WI38 (cell line): Measurements from ENCODE around the gene KCNK3.

ENCODE experiments used
- H3K4me3 ChIP-seq: 2 replicates; pipeline ENCODE4 v1.5.1; 2011; ENCODE audit warnings: low read depth, mild to moderate bottlenecking, control low read depth, low read length
- TF ChIP-seq, protein P1 (sequence below): IDR thresholded peaks from 2 replicates; pipeline ENCODE4 v1.5.1; 2012; ENCODE audit warnings: low read depth, mild to moderate bottlenecking, control low read depth, low read length

KCNK3 gene

DNA sequence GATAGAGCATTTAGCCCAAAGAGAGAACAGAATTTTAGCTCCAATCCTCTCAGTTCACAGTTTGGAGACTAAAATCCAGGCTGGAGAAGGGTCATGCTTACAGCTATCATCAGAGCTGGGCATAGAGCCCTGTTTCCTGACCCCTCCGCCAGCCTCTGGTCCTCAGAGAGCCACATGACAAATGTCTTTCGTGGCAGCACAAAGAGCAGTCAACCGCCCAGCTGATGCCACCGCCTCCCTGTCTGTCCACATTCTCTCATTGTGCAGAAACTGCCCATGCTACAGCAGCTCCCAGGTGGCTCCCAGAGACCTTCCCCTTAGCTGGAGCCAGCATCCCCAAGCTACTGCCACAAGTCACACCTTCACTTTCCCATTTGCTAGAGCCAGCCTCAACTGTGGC is 7.6 kb downstream of the KCNK3 start:
- TF ChIP-seq, protein P1, sequence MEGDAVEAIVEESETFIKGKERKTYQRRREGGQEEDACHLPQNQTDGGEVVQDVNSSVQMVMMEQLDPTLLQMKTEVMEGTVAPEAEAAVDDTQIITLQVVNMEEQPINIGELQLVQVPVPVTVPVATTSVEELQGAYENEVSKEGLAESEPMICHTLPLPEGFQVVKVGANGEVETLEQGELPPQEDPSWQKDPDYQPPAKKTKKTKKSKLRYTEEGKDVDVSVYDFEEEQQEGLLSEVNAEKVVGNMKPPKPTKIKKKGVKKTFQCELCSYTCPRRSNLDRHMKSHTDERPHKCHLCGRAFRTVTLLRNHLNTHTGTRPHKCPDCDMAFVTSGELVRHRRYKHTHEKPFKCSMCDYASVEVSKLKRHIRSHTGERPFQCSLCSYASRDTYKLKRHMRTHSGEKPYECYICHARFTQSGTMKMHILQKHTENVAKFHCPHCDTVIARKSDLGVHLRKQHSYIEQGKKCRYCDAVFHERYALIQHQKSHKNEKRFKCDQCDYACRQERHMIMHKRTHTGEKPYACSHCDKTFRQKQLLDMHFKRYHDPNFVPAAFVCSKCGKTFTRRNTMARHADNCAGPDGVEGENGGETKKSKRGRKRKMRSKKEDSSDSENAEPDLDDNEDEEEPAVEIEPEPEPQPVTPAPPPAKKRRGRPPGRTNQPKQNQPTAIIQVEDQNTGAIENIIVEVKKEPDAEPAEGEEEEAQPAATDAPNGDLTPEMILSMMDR, result no peak
- H3K4me3 ChIP-seq, result no peak overlapping the region

DNA sequence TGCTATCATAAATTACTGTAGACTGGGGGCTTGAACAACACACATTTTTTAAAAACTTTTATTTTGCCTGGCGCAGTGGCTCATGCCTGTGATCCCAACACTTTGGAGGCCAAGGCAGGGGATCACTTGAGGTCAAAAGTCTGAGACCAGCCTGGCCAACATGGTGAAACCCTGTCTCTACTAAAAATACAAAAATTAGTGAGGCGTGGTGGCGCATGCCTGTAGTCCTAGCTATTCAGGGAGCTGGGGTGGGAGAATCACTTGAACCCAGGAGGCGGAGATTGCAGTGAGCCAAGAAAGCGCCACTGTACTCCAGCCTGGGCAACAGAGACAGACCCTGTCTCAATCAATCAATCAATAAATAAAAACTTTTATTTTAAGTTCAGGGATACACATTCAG is 9.1 kb downstream of the KCNK3 start:
- TF ChIP-seq, protein P1, result no peak
- H3K4me3 ChIP-seq, result no peak overlapping the region

GRCh38 chr2:26702025-26702424 is 9.5 kb downstream of the KCNK3 start:
- no peak overlapping the region for H3K4me3 ChIP-seq
- TF ChIP-seq, protein P1, result no peak

DNA sequence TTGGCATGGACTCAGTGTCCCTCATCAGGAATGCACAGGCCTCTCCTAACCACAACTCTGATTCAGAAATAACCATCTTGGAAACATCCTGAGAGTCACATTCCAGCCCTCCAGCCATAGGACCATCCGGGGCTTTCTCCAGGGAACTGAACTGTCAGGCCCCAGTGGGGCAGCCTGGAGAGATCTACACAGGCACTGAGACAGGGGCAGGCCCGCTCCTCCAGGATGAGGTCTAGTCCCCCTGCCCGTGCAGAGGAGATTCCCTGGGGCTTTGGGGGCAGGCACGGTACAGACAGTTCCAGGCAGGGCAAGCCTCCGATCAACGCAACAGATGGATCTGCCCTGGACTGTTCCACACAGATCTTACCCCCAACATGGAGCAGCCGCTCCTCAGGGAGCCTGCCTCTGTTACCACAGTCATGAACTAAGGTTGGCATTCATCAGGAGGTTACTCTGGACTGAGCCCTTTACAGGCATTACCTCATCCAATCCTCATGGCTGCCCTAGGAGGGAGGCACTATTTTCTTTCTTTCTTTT is 12.0 kb downstream of the KCNK3 start:
- H3K4me3 ChIP-seq, result no peak overlapping the region
- TF ChIP-seq, protein P1, result no peak

DNA sequence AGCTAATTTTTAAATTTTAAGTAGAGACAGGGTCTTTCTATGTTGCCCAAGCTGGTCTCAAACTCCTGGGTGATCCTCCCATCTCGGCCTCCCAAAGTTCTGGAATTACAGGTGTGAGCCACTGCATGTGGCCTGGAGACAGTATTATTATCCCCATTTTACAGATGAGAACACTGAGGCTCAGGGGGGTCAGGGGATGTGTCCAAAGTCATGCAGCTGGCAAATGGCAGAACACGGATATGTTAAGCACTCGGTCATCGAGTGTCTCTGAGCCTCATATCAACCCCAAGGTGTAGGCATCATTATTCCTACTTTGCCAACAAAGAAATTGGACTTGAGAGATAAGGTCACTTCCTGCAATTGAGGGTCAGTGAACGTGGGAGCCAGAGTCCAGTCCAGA is 12.6 kb downstream of the KCNK3 start:
- H3K4me3 ChIP-seq, result no peak overlapping the region
- TF ChIP-seq, protein P1, result no peak

GRCh38 chr2:26706093-26706492 is 13.6 kb downstream of the KCNK3 start:
- H3K4me3 ChIP-seq, result no peak overlapping the region
- TF ChIP-seq, protein P1, result no peak

DNA sequence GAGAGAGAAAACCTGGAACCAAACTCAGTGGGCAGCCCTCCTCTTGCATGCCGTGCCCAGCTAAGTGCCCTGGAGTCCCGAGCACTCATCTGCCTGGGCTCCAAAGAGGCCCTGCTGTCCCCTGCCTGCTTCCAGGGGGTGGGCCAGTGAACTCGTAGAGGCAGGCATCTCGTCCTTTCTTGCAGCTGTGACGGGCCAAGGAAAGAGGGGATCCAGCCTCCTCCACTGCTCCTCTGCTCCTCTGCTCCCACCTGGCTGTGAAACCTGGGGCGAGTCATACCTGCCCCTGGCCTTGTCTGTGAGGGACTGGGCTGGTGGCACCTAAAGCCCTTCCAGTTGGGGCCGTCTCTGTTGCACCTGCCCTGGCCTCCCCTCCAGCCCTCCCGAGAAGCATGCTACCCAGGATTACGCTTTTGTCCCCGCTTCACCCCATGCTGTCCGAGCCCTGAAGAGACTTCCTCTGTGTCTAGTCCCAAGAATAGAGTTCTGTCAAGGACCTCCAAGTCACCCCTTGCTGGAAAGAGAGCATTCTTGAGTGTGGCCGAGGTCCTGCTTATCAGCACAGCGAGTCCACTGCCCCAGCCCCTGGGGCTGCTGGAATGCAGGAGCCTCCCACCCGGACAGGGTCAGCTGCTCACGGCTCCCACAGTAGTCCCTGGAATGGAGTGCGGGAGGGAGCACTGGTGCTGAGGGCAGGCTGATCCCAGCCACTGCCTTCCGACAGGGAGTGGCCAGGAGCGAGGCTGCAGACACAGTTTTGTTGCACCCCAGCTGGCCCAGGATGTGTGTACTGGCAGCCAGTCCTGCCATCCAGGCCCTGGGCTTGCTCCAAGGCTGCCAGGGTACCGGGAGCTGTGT is 14.3 kb downstream of the KCNK3 start:
- TF ChIP-seq, protein P1, result no peak
- H3K4me3 ChIP-seq, result no peak overlapping the region
